H1 (cell line): Measurements from ENCODE around the gene SLC25A47. TPM values are rescaled to one million over a fixed set of nuclear protein-coding genes. Genes with fewer than 3 reads are reported as not detected.
"Not testable (repeated sequence)": the region's sequence is repeated elsewhere in the genome, so short reads cannot be mapped to it uniquely, and the experiment has no call there.

ENCODE experiments used
- CTCF ChIA-PET: fragments of 300-600 bp; sonication (Branson Sonifier 250); formaldehyde crosslinking; loops from one replicate; lab custom pipeline; 2021; ENCODE audit not compliant: partially characterized antibody; lab: Charles Lee
- POLR2A ChIA-PET: fragments of 300-600 bp; sonication (Branson Sonifier 250); formaldehyde crosslinking; loops from one replicate; lab custom pipeline; 2021; ENCODE audit warnings: inconsistent platforms; ENCODE audit not compliant: partially characterized antibody; lab: Charles Lee
- DNase-seq, 2 experiments: peaks; one replicate each; pipeline versions ENCODE4 v3.0.0 to v3.0.0-alpha.2; 2010 to 2022; ENCODE audit warnings: low spot score in 2 of 2, low read depth in 1 of 2, mixed read lengths in 1 of 2
- FAIRE-seq: peaks from 2 replicates; lab custom pipeline; 2011; peaks lifted over from hg19 to GRCh38; lab: Jason Lieb, UNC
- H2AFZ ChIP-seq: 2 replicates; pipeline ENCODE4 v1.8.1; 2012; ENCODE audit warnings: low read length, inconsistent platforms
- H2AK5ac ChIP-seq: 2 replicates; pipeline ENCODE4 v1.6.1; 2013; ENCODE audit warnings: low read depth, low read length
- H2BK120ac ChIP-seq: replicated peaks from 2 replicates; pipeline ENCODE3; 2013; ENCODE audit warnings: low read depth, low read length, inconsistent platforms
- H2BK12ac ChIP-seq: 2 replicates; pipeline ENCODE4 v1.6.1; 2013; ENCODE audit warnings: low read depth, low read length
- H2BK15ac ChIP-seq: 2 replicates; pipeline ENCODE4 v1.6.1; 2013; ENCODE audit warnings: low read length
- H2BK20ac ChIP-seq: 2 replicates; pipeline ENCODE4 v1.6.1; 2013; ENCODE audit warnings: low read length
- H2BK5ac ChIP-seq: 2 replicates; pipeline ENCODE4 v1.6.1; 2013; ENCODE audit warnings: low read depth, low read length
- H3K14ac ChIP-seq: 2 replicates; pipeline ENCODE4 v1.6.1; 2013; ENCODE audit warnings: inconsistent platforms; ENCODE audit not compliant: insufficient read length
- H3K18ac ChIP-seq: 2 replicates; pipeline ENCODE4 v1.6.1; 2013; ENCODE audit warnings: low read length; ENCODE audit errors: extremely low read depth
- H3K23ac ChIP-seq: 2 replicates; pipeline ENCODE4 v1.6.1; 2013; ENCODE audit warnings: inconsistent platforms; ENCODE audit not compliant: insufficient read length
- H3K23me2 ChIP-seq: 2 replicates; pipeline ENCODE4 v1.6.1; 2013; ENCODE audit warnings: low read depth, low read length
- H3K27ac ChIP-seq: 2 replicates; pipeline ENCODE4 v1.6.1; 2011; ENCODE audit warnings: low read depth, low read length, inconsistent platforms
- H3K27me3 ChIP-seq, 4 experiments: replicated peaks in 1 of 4; 1 replicate in 1 of 4; 2 replicates in 3 of 4; pipeline versions ENCODE4 v1.6.1 to v1.8.1; 2011 to 2013; ENCODE audit warnings: low read length in 3 of 4, mild to moderate bottlenecking in 3 of 4, inconsistent platforms in 2 of 4, mixed read lengths in 2 of 4, moderate library complexity in 1 of 4; ENCODE audit not compliant: control insufficient read depth in 3 of 4, insufficient read depth in 3 of 4; ENCODE audit errors: extremely low read depth in 1 of 4
- H3K36me3 ChIP-seq, 4 experiments: 2 replicates each; pipeline versions ENCODE4 v1.6.1 to v1.8.1; 2011 to 2013; ENCODE audit warnings: mild to moderate bottlenecking in 4 of 4, low read length in 3 of 4, moderate library complexity in 2 of 4, control low read depth in 1 of 4, inconsistent platforms in 1 of 4; ENCODE audit not compliant: insufficient read depth in 4 of 4, control insufficient read depth in 2 of 4
- H3K4ac ChIP-seq: replicated peaks from 2 replicates; pipeline ENCODE3; 2013; ENCODE audit warnings: low read length, low read depth, mixed read lengths, inconsistent platforms; ENCODE audit not compliant: insufficient read length
- H3K4me1 ChIP-seq, 4 experiments: replicated peaks in 1 of 4; 1 replicate in 1 of 4; 2 replicates in 3 of 4; pipeline versions ENCODE4 v1.6.1 to v1.8.1; 2011 to 2013; ENCODE audit warnings: low read length in 3 of 4, inconsistent platforms in 2 of 4, mixed read lengths in 1 of 4; ENCODE audit not compliant: insufficient read depth in 4 of 4, control insufficient read depth in 3 of 4
- H3K4me2 ChIP-seq, 2 experiments: 2 replicates each; pipeline versions ENCODE4 v1.6.1 to v1.8.1; 2011 to 2013; ENCODE audit warnings: low read depth in 2 of 2, low read length in 2 of 2, control low read depth in 1 of 2, inconsistent platforms in 1 of 2, mild to moderate bottlenecking in 1 of 2; ENCODE audit not compliant: insufficient read depth in 1 of 2
- H3K4me3 ChIP-seq, 4 experiments: fragments of 200-600, 300-600 bp in 1 of 4; sonication (generic), shearing (Covaris generic), sonication (Bioruptor Twin) in 1 of 4; 2 replicates each; pipeline versions ENCODE4 v1.5.1 to v1.8.1; 2011 to 2016; ENCODE audit warnings: low read length in 4 of 4, low read depth in 3 of 4, control low read depth in 2 of 4, inconsistent platforms in 2 of 4, mild to moderate bottlenecking in 2 of 4, mixed read lengths in 1 of 4, moderate library complexity in 1 of 4; ENCODE audit not compliant: insufficient read depth in 2 of 4; ENCODE audit errors: extremely low read depth in 1 of 4
- H3K56ac ChIP-seq: replicated peaks from 2 replicates; pipeline ENCODE3; 2013; ENCODE audit warnings: low read depth, mild to moderate bottlenecking, mixed read lengths, low read length, inconsistent platforms; ENCODE audit not compliant: insufficient read length
- H3K79me1 ChIP-seq: 2 replicates; pipeline ENCODE4 v1.6.1; 2013; ENCODE audit warnings: low read depth, low read length, control low read depth
- H3K79me2 ChIP-seq, 2 experiments: 2 replicates each; pipeline versions ENCODE4 v1.6.1 to v1.8.1; 2012 to 2013; ENCODE audit warnings: low read length in 2 of 2, mild to moderate bottlenecking in 2 of 2, inconsistent platforms in 1 of 2; ENCODE audit not compliant: insufficient read depth in 2 of 2, control insufficient read depth in 1 of 2
- H3K9ac ChIP-seq, 4 experiments: replicated peaks in 1 of 4; 1 replicate in 1 of 4; 2 replicates in 3 of 4; pipeline versions ENCODE4 v1.6.1 to v1.8.1; 2011 to 2013; ENCODE audit warnings: low read depth in 3 of 4, low read length in 3 of 4, control low read depth in 2 of 4, mild to moderate bottlenecking in 2 of 4, moderate library complexity in 2 of 4, inconsistent platforms in 1 of 4; ENCODE audit errors: extremely low read depth in 1 of 4
- H3K9me3 ChIP-seq, 2 experiments: 2 replicates each; pipeline versions ENCODE4 v1.6.1 to v1.8.1; 2012 to 2013; ENCODE audit warnings: mild to moderate bottlenecking in 2 of 2, moderate library complexity in 2 of 2, control low read depth in 1 of 2, inconsistent platforms in 1 of 2, low read depth in 1 of 2, low read length in 1 of 2, mixed read lengths in 1 of 2; ENCODE audit not compliant: insufficient read depth in 2 of 2
- H4K20me1 ChIP-seq, 2 experiments: replicated peaks in 1 of 2; 2 replicates each; pipeline versions ENCODE3 to v1.8.1; 2011 to 2013; ENCODE audit warnings: inconsistent platforms in 2 of 2, low read length in 2 of 2, mild to moderate bottlenecking in 1 of 2; ENCODE audit not compliant: insufficient read depth in 2 of 2, control insufficient read depth in 1 of 2
- H4K5ac ChIP-seq: 2 replicates; pipeline ENCODE4 v1.6.1; 2013; ENCODE audit warnings: low read length, low read depth, mixed read lengths, inconsistent platforms; ENCODE audit not compliant: insufficient read length
- H4K8ac ChIP-seq: 2 replicates; pipeline ENCODE4 v1.8.0; 2013; ENCODE audit warnings: mild to moderate bottlenecking, moderate library complexity, low read length, inconsistent platforms; ENCODE audit not compliant: insufficient read depth; ENCODE audit errors: extremely low read depth
- H4K91ac ChIP-seq: replicated peaks from 2 replicates; pipeline ENCODE3; 2013; ENCODE audit warnings: low read length, mixed read lengths, inconsistent platforms; ENCODE audit not compliant: insufficient read length
- WGBS, 2 experiments: shearing (Covaris generic) in 1 of 2; methylation state at CpG; one replicate each; pipeline versions ENCODE4 v1.1.6 to v1.1.7; 2013 to 2015; ENCODE audit warnings: low lambda C conversion rate in 2 of 2, mixed read lengths in 2 of 2, inconsistent platforms in 1 of 2, low coverage in 1 of 2, missing lambda C conversion rate in 1 of 2; ENCODE audit not compliant: insufficient replicate concordance in 2 of 2, insufficient coverage in 1 of 2, insufficient read length in 1 of 2; ENCODE audit errors: extremely low coverage in 1 of 2, missing lambda C conversion rate in 1 of 2; 5-methylcytosine and 5-hydroxymethylcytosine counted together
- polyA plus RNA-seq, 7 experiments: library from polyadenylated mRNA; depleted of rRNA in 3 of 7; stranded (reverse) in 5 of 7; unstranded in 2 of 7; fragments of >200 nt in 5 of 7; fragments of 200-250 nt in 2 of 7; gene quantifications; 1 replicate in 5 of 7; 2 replicates in 1 of 7; 4 replicates in 1 of 7; pipeline versions ENCODE4 v1.2.1 to v1.2.3, GENCODE V29; 2011 to 2013; ENCODE audit warnings: missing spikeins in 2 of 7, mixed read lengths in 2 of 7
- total RNA-seq: library from RNA; stranded (reverse); fragmentation: NEBNext Ultra II Directional; extraction: Animal tissue kit (Norgen Biotek cat#: 25700); gene quantifications from 2 replicates; pipeline ENCODE4 v1.2.1, GENCODE V29; 2021

The SLC25A47 gene
- total and polyA plus RNA-seq, 2 of the 8 experiments (the other 6 are each of a cell fraction or from before 2014, with no cell fraction given): not detected

- H3K14ac ChIP-seq, H4K5ac ChIP-seq, H3K79me2 ChIP-seq, H3K79me1 ChIP-seq, H3K4ac ChIP-seq, H2BK12ac ChIP-seq, H3K27me3 ChIP-seq, H2BK15ac ChIP-seq, H2BK5ac ChIP-seq, H4K91ac ChIP-seq, H3K4me2 ChIP-seq, H4K8ac ChIP-seq, H2BK20ac ChIP-seq, H3K4me3 ChIP-seq, H3K18ac ChIP-seq, FAIRE-seq, H2AK5ac ChIP-seq, H3K23ac ChIP-seq, DNase-seq, H3K56ac ChIP-seq, H2AFZ ChIP-seq, H3K9ac ChIP-seq, H3K23me2 ChIP-seq, H3K27ac ChIP-seq, H2BK120ac ChIP-seq, H3K9me3 ChIP-seq: not testable (repeated sequence)
- ChIA-PET CTCF (interaction anchor here (0.5 to 1.7 kb wide), 6 partner anchors 15 to 180 kb away, joined by 3 to 6 read pairs (median 3); no protein-coding TSS in a partner anchor), POLR2A (interaction anchor here (0.5 to 16.0 kb wide), 3 partner anchors 13 to 79 kb away, joined by 3 to 200 read pairs (median 4); partner anchors contain the start of gene SLC25A29)
- 90% methylated on average over 8 of the region's 8 CpGs; no CpG with 5 or more reads in 1 of the 2 experiments for WGBS, 2 experiments
- Histone ChIP-seq H4K20me1 (peaks cover 15 to 34% of the 10 kb centered on the region in 2 experiments), H3K4me1 (peaks cover 8 to 17% (median 12%) of the 10 kb centered on the region in 4 experiments), H3K36me3 (peaks cover 5 to 30% (median 19%) of the 10 kb centered on the region in 4 experiments; a peak in 7 of 8 replicates)
These were observed 35.2 kb upstream of the SLC25A47 start for GRCh38 chr14:100287998-100288295.
